HepG2 (cell line): Measurements from ENCODE around the gene STRADB.

Source experiments
- CC2D1A ChIP-seq: sonication (generic); formaldehyde crosslinking; IDR thresholded peaks from 2 replicates; pipeline ENCODE4 v1.8.1; 2023; ENCODE audit warnings: mild to moderate bottlenecking, missing genetic modification reagents
- ERF ChIP-seq: IDR thresholded peaks from 2 replicates; pipeline ENCODE4 v1.6.1; 2018; ENCODE audit warnings: missing biosample characterization, missing genetic modification reagents
- FOXA1 ChIP-seq, 2 experiments: fragments of 450-650 bp in 1 of 2; sonication (generic) in 1 of 2; formaldehyde crosslinking in 1 of 2; IDR thresholded peaks; 2 replicates each; pipeline versions ENCODE4 v1.4.0 to v1.6.1; 2016 to 2020; ENCODE audit warnings: missing genetic modification reagents in 1 of 2
- FOXP1 ChIP-seq, 2 experiments: fragments of 450-650 bp in 1 of 2; IDR thresholded peaks; 2 replicates each; pipeline ENCODE4 v1.6.1; 2017 to 2018; ENCODE audit warnings: antibody characterized with exemption in 1 of 2
- POLR2A ChIP-seq, 2 experiments: IDR thresholded peaks; 2 replicates each; pipeline ENCODE4 v1.6.1; 2011; ENCODE audit warnings: low read depth in 2 of 2, low read length in 2 of 2, mild to moderate bottlenecking in 1 of 2, moderate library complexity in 1 of 2; ENCODE audit not compliant: insufficient read depth in 1 of 2
- POLR2AphosphoS2 ChIP-seq: IDR thresholded peaks from 2 replicates; pipeline ENCODE4 v1.6.1; 2011; ENCODE audit warnings: low read depth, low read length, improper control_type of control experiment
- SIN3A ChIP-seq: IDR thresholded peaks from 2 replicates; pipeline ENCODE4 v1.6.1; 2011; ENCODE audit warnings: low read depth, mild to moderate bottlenecking, control low read depth, low read length, borderline replicate concordance
- ZFP41 ChIP-seq: sonication (generic); formaldehyde crosslinking; IDR thresholded peaks from 2 replicates; pipeline ENCODE4 v1.4.0; 2020; ENCODE audit warnings: mild to moderate bottlenecking, missing genetic modification reagents, borderline replicate concordance
- TF ChIP-seq, protein P1 (sequence below): sonication (generic); formaldehyde crosslinking; IDR thresholded peaks from 2 replicates; pipeline ENCODE4 v1.5.0; 2020; ENCODE audit warnings: mild to moderate bottlenecking, missing genetic modification reagents, moderate library complexity
- TF ChIP-seq, protein P2 (sequence below), 2 experiments: sonication (generic) in 1 of 2; formaldehyde crosslinking in 1 of 2; IDR thresholded peaks; 2 replicates each; pipeline versions ENCODE4 v1.4.0 to v1.6.1; 2018 to 2020; ENCODE audit warnings: missing genetic modification reagents in 2 of 2, borderline replicate concordance in 1 of 2, low read depth in 1 of 2, mild to moderate bottlenecking in 1 of 2, missing biosample characterization in 1 of 2

DNA sequence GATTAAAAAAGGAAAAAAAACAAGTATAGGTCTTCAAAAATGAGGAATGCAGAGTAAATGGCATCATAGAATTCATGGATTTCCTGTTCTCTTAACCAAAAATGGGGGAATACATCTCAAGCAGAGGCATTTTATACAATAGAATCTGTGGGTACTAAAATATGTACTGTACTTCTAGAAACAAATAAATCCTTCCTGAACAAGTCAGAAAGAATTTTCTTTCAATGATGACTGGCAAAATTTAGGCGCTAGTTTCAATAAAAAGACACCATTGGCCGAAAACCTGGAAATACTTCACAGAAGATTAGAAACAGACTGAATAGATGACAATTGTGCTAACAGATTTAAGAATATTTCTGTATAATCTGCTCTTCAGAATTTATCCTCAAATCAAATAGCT is 15.4 kb upstream of the STRADB start:
- no peak for TF ChIP-seq FOXP1 (IDR thresholded peaks at IDR 0.05)
- no peak for TF ChIP-seq FOXP1 (CRISPR knock-in tag; IDR thresholded peaks at IDR 0.05)
- TF ChIP-seq ERF (CRISPR knock-in tag), result no peak
- no peak for TF ChIP-seq CC2D1A (CRISPR knock-in tag)
- no peak for TF ChIP-seq ZFP41 (CRISPR knock-in tag)
- TF ChIP-seq SIN3A, result no peak
- TF ChIP-seq POLR2A (IDR thresholded peaks at IDR 0.05; ENCODE audit: insufficient read depth in 1 of 2, low read depth in 2 of 2, low read length in 2 of 2), result no peak
- TF ChIP-seq, protein P1, sequence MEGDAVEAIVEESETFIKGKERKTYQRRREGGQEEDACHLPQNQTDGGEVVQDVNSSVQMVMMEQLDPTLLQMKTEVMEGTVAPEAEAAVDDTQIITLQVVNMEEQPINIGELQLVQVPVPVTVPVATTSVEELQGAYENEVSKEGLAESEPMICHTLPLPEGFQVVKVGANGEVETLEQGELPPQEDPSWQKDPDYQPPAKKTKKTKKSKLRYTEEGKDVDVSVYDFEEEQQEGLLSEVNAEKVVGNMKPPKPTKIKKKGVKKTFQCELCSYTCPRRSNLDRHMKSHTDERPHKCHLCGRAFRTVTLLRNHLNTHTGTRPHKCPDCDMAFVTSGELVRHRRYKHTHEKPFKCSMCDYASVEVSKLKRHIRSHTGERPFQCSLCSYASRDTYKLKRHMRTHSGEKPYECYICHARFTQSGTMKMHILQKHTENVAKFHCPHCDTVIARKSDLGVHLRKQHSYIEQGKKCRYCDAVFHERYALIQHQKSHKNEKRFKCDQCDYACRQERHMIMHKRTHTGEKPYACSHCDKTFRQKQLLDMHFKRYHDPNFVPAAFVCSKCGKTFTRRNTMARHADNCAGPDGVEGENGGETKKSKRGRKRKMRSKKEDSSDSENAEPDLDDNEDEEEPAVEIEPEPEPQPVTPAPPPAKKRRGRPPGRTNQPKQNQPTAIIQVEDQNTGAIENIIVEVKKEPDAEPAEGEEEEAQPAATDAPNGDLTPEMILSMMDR (CRISPR knock-in tag), result no peak
- TF ChIP-seq POLR2AphosphoS2, result no peak
- TF ChIP-seq, protein P2, sequence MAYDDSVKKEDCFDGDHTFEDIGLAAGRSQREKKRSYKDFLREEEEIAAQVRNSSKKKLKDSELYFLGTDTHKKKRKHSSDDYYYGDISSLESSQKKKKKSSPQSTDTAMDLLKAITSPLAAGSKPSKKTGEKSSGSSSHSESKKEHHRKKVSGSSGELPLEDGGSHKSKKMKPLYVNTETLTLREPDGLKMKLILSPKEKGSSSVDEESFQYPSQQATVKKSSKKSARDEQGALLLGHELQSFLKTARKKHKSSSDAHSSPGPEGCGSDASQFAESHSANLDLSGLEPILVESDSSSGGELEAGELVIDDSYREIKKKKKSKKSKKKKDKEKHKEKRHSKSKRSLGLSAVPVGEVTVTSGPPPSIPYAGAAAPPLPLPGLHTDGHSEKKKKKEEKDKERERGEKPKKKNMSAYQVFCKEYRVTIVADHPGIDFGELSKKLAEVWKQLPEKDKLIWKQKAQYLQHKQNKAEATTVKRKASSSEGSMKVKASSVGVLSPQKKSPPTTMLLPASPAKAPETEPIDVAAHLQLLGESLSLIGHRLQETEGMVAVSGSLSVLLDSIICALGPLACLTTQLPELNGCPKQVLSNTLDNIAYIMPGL (CRISPR knock-in tag; IDR thresholded peaks at IDR 0.05; ENCODE audit: borderline replicate concordance in 1 of 2, low read depth in 1 of 2), result no peak
- no peak for TF ChIP-seq FOXA1 (IDR thresholded peaks at IDR 0.05)
- TF ChIP-seq FOXA1 (CRISPR knock-in tag; IDR thresholded peaks at IDR 0.05), result no peak
